ENCODE measurements around the gene CD58. TPM values are rescaled to one million over a fixed set of nuclear protein-coding genes. Genes with fewer than 3 reads are reported as not detected.

CD58 gene
- total RNA-seq, 1 experiment from 2014 or later, result 23.6 TPM

- intact Hi-C loops (cut with micrococcal nuclease; ENCODE audit: unreplicated experiment), result no loop called here
- Histone ChIP-seq H3F3A (ENCODE audit: insufficient read depth, low read depth) (peaks cover 49% of the 10 kb centered on the region), H3K9me2 (ENCODE audit: insufficient read depth) (no peaks in the 10 kb centered on the region; the same call in 1 of the 2 replicates), H3K79me2 (ENCODE audit: low read depth) (0 out of 2 replicates have a peak, but pooled peaks cover 8% of the 10 kb centered on the region), H4K20me1 (ENCODE audit: insufficient read depth) (no peaks in the 10 kb centered on the region), H2AFZ (no peak overlapping the region), H3K4me3 (no peak overlapping the region), H3K36me3 (ENCODE audit: low read depth) (peaks cover 70% of the 10 kb centered on the region), H3K9me3 (ENCODE audit: insufficient read depth, low read depth) (no peaks in the 10 kb centered on the region), H3K27ac (peak overlapping the region; percentile 45), H3K4me1 (replicated peaks; ENCODE audit: insufficient read depth) (peaks cover 34% of the 10 kb centered on the region), H3K4me2 (no peak overlapping the region), H3K27me3 (ENCODE audit: insufficient read depth, low read depth) (no peaks in the 10 kb centered on the region)
- TF ChIP-seq EZH2 (IDR thresholded peaks at IDR 0.05; ENCODE audit: low read depth) (no peak), CTCF (conservative IDR thresholded peaks at IDR 0.05) (no peak)
- ChIA-PET CTCF (no interaction called here), POLR2A (ENCODE audit: unreplicated experiment) (interaction anchor here (0.8 kb wide), 1 partner anchor 801 kb away, joined by 4 read pairs; no protein-coding TSS in a partner anchor)
- DNase-seq, result no peak
- BruUV-seq (replicated peaks), result no TSS peak
Measured at GRCh38 chr1:116521186-116521585, 49.6 kb downstream of the CD58 start.

- BruUV-seq (replicated peaks), result no TSS peak
- Histone ChIP-seq H3K4me2 (no peak overlapping the region), H3K27ac (peak overlapping the region; percentile 98), H3K79me2 (ENCODE audit: low read depth) (no peaks in the 10 kb centered on the region), H3K27me3 (ENCODE audit: insufficient read depth, low read depth) (no peaks in the 10 kb centered on the region), H3F3A (ENCODE audit: insufficient read depth, low read depth) (peaks cover 74% of the 10 kb centered on the region), H3K4me1 (replicated peaks; ENCODE audit: insufficient read depth) (peaks cover 60% of the 10 kb centered on the region), H3K9me3 (ENCODE audit: insufficient read depth, low read depth) (no peaks in the 10 kb centered on the region), H4K20me1 (ENCODE audit: insufficient read depth) (no peaks in the 10 kb centered on the region), H2AFZ (no peak overlapping the region), H3K4me3 (no peak overlapping the region), H3K9me2 (ENCODE audit: insufficient read depth) (no peaks in the 10 kb centered on the region; the same call in 1 of the 2 replicates), H3K36me3 (ENCODE audit: low read depth) (peaks cover 51% of the 10 kb centered on the region)
- ChIA-PET POLR2A (ENCODE audit: unreplicated experiment) (no interaction called here), CTCF (no interaction called here)
- TF ChIP-seq CTCF (conservative IDR thresholded peaks at IDR 0.05) (no peak), EZH2 (IDR thresholded peaks at IDR 0.05; ENCODE audit: low read depth) (no peak)
- intact Hi-C loops (cut with micrococcal nuclease; ENCODE audit: unreplicated experiment), result loop anchor here (5.0 kb wide), 1 partner anchor 539 kb away; no protein-coding TSS in a partner anchor
- DNase-seq, result no peak
Measured at GRCh38 chr1:116518400-116518799, 52.4 kb downstream of the CD58 start.

- H3K9me3 ChIP-seq (ENCODE audit: insufficient read depth, low read depth), result peaks cover 4% of the 10 kb centered on the region; the same call in 1 of the 2 replicates
- no peak for DNase-seq
- CTCF ChIA-PET, result interaction anchor here (0.7 kb wide), 1 partner anchor 143 kb away, joined by 3 read pairs; no protein-coding TSS in a partner anchor
- POLR2A ChIA-PET (ENCODE audit: unreplicated experiment), result interaction anchor here (0.6 kb wide), 1 partner anchor 709 kb away, joined by 5 read pairs; no protein-coding TSS in a partner anchor
- H3K36me3 ChIP-seq (ENCODE audit: low read depth), result peaks cover 39% of the 10 kb centered on the region
- no peaks in the 10 kb centered on the region for H4K20me1 ChIP-seq (ENCODE audit: insufficient read depth)
- no TSS peak for BruUV-seq (replicated peaks)
- intact Hi-C loops (cut with micrococcal nuclease; ENCODE audit: unreplicated experiment), result loop anchor here (5.0 kb wide), 1 partner anchor 541 kb away; no protein-coding TSS in a partner anchor
- peak overlapping the region; percentile 69 for H3K4me2 ChIP-seq
- H3K9me2 ChIP-seq (ENCODE audit: insufficient read depth), result no peaks in the 10 kb centered on the region; the same call in 1 of the 2 replicates
- no peak overlapping the region for H3K4me3 ChIP-seq
- peaks cover 62% of the 10 kb centered on the region for H3K4me1 ChIP-seq (replicated peaks; ENCODE audit: insufficient read depth)
- H2AFZ ChIP-seq, result no peak overlapping the region
- no peaks in the 10 kb centered on the region for H3K27me3 ChIP-seq (ENCODE audit: insufficient read depth, low read depth)
- peaks cover 73% of the 10 kb centered on the region for H3F3A ChIP-seq (ENCODE audit: insufficient read depth, low read depth)
- peak overlapping the region; percentile 98 for H3K27ac ChIP-seq
- TF ChIP-seq EZH2 (IDR thresholded peaks at IDR 0.05; ENCODE audit: low read depth), result no peak
- TF ChIP-seq CTCF (conservative IDR thresholded peaks at IDR 0.05), result no peak
- H3K79me2 ChIP-seq (ENCODE audit: low read depth), result no peaks in the 10 kb centered on the region
Measured at GRCh38 chr1:116516631-116517030, 54.2 kb downstream of the CD58 start.
